IMR-90 (cell line): ENCODE data around the gene CLEC4D.

ENCODE experiments used
- BHLHE40 ChIP-seq: fragments of 150-350 bp; IDR thresholded peaks from 2 replicates; pipeline ENCODE4 v1.6.1; 2016; ENCODE audit warnings: mild to moderate bottlenecking, low read depth, low read length
- CEBPB ChIP-seq: IDR thresholded peaks from 2 replicates; pipeline ENCODE4 v1.6.1; 2012; ENCODE audit warnings: low read depth, low read length, improper control_type of control experiment
- CHD1 ChIP-seq: IDR thresholded peaks from 2 replicates; pipeline ENCODE4 v1.6.1; 2012; ENCODE audit warnings: low read depth, low read length, improper control_type of control experiment
- MXI1 ChIP-seq: IDR thresholded peaks from 2 replicates; pipeline ENCODE4 v1.6.1; 2012; ENCODE audit warnings: low read depth, mild to moderate bottlenecking, low read length, moderate library complexity, borderline replicate concordance
- POLR2A ChIP-seq: IDR thresholded peaks from 2 replicates; pipeline ENCODE4 v1.6.1; 2012; ENCODE audit warnings: mild to moderate bottlenecking, low read depth, low read length
- RAD21 ChIP-seq: IDR thresholded peaks from 2 replicates; pipeline ENCODE4 v1.6.1; 2012; ENCODE audit warnings: low read length, improper control_type of control experiment
- RCOR1 ChIP-seq: IDR thresholded peaks from 2 replicates; pipeline ENCODE4 v1.6.1; 2012; ENCODE audit warnings: mild to moderate bottlenecking, low read length, improper control_type of control experiment; ENCODE audit not compliant: insufficient replicate concordance
- RFX5 ChIP-seq: IDR thresholded peaks from 2 replicates; pipeline ENCODE4 v1.8.0; 2012; ENCODE audit warnings: low read depth, mild to moderate bottlenecking, low read length, moderate library complexity
- SMC3 ChIP-seq: fragments of 150-350 bp; IDR thresholded peaks from 2 replicates; pipeline ENCODE4 v1.6.1; 2016; ENCODE audit warnings: low read depth, mild to moderate bottlenecking, antibody characterized with exemption, low read length, moderate library complexity
- TF ChIP-seq, protein P1 (sequence below): fragments of 150-350 bp; IDR thresholded peaks from 2 replicates; pipeline ENCODE4 v1.6.1; 2017; ENCODE audit warnings: mild to moderate bottlenecking, antibody characterized with exemption, low read length, low read depth
- TF ChIP-seq, protein P2 (sequence below): conservative IDR thresholded peaks from 2 replicates; pipeline ENCODE4 v1.5.1; 2012; ENCODE audit warnings: mild to moderate bottlenecking, low read depth, low read length, improper control_type of control experiment
- TF ChIP-seq, protein P3 (sequence below): fragments of 150-350 bp; IDR thresholded peaks from 2 replicates; pipeline ENCODE4 v1.6.1; 2016; ENCODE audit warnings: low read depth, mild to moderate bottlenecking, low read length, moderate library complexity, borderline replicate concordance

DNA sequence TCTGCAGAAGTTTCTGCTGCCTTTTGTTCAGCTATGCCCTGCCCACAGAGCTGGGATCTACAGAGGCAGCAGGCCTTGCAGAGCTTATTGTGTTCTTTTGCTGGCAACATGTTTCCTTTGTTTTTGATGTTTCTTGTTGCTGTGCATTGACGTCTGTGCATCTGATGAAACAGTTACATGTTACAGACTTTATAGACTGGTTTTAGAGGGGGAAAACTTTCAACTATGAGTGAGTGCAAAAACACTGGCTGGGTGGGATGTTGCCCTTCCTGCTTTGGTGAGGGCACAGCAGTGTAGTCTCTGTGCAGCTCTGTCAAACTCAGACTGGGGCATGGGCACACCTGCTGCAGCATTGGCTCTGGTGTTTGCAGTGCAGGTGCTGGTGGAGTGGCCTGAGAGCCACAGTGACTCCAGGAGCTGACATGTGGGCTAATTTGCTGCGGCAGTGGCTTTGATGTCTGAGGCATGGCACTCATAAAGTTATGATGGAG lies 30.7 kb upstream of the CLEC4D start:
- TF ChIP-seq POLR2A (no peak), RFX5 (no peak), RAD21 (no peak), CEBPB (no peak), RCOR1 (no peak), SMC3 (no peak), CHD1 (no peak), BHLHE40 (no peak), MXI1 (no peak)
- TF ChIP-seq, protein P1, sequence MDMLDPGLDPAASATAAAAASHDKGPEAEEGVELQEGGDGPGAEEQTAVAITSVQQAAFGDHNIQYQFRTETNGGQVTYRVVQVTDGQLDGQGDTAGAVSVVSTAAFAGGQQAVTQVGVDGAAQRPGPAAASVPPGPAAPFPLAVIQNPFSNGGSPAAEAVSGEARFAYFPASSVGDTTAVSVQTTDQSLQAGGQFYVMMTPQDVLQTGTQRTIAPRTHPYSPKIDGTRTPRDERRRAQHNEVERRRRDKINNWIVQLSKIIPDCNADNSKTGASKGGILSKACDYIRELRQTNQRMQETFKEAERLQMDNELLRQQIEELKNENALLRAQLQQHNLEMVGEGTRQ = no peak
- TF ChIP-seq, protein P2, sequence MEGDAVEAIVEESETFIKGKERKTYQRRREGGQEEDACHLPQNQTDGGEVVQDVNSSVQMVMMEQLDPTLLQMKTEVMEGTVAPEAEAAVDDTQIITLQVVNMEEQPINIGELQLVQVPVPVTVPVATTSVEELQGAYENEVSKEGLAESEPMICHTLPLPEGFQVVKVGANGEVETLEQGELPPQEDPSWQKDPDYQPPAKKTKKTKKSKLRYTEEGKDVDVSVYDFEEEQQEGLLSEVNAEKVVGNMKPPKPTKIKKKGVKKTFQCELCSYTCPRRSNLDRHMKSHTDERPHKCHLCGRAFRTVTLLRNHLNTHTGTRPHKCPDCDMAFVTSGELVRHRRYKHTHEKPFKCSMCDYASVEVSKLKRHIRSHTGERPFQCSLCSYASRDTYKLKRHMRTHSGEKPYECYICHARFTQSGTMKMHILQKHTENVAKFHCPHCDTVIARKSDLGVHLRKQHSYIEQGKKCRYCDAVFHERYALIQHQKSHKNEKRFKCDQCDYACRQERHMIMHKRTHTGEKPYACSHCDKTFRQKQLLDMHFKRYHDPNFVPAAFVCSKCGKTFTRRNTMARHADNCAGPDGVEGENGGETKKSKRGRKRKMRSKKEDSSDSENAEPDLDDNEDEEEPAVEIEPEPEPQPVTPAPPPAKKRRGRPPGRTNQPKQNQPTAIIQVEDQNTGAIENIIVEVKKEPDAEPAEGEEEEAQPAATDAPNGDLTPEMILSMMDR = no peak
- TF ChIP-seq, protein P3, sequence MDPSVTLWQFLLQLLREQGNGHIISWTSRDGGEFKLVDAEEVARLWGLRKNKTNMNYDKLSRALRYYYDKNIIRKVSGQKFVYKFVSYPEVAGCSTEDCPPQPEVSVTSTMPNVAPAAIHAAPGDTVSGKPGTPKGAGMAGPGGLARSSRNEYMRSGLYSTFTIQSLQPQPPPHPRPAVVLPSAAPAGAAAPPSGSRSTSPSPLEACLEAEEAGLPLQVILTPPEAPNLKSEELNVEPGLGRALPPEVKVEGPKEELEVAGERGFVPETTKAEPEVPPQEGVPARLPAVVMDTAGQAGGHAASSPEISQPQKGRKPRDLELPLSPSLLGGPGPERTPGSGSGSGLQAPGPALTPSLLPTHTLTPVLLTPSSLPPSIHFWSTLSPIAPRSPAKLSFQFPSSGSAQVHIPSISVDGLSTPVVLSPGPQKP = no peak
